Left hindlimb (tissue), 1 donor: ENCODE measurements around the gene ITGAV.

Experiments used
- DNase-seq: peaks from one replicate; pipeline ENCODE4 v3.0.0-alpha.2; 2018

Gene ITGAV

DNA sequence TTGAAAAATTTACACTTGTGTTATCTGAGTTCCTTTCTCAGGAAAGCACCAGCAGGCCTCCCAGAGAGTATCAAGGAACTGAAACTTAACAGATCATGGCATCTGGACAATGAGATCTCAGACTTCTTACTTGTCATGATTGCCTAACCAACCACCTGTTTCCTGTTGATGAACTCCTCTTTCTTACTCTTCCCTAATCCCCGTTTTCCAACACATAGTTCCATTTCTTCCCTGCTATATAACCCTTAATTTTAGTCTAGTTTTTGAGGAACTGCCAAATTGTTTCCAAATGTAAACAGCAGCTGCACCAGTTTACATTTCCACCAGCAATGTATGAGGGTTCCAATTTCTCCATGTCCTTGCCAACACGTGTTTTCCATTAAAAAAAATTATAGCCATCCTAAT is 98.0 kb downstream of the ITGAV start:
- no peak for DNase-seq

GRCh38 chr2:186688813-186689212 is 99.0 kb downstream of the ITGAV start:
- DNase-seq, result no peak

DNA sequence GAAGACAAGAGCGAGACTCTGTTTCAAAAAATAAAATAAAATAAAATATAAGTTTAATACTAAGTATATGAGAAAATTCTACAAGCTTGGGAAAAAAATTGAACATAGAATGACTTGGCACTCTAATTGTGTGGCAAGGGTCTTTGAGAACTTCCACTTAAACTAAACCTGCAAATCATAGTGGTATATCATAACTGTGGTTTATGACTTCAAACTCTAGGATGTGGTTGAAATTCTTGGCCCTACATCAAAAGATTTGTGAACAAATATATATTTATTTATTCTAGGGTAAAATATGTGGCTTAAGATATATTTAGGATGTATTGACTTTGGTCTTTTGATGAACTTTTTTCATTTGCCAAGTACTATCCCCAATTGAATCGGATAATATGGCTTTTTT is 100.9 kb downstream of the ITGAV start:
- DNase-seq, result no peak

DNA sequence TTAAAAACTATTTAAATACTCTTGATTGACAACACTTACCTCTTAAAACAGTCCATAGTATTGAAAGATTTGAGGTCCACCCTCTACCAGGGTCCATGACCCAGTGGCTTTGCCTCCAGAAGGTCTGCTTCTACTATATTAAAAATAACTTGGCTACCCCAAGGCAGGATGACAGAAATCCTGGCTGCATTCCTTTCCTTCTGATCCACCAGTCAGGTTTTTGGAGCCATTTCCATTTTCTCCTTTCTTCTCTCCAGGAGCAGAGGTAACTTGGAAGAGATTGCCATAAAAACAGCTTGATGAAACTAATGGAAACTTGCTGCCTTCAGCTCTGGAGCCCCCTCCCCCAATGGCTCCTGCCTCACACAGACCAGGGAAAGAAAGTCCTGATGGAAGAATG is 101.4 kb downstream of the ITGAV start:
- no peak for DNase-seq

DNA sequence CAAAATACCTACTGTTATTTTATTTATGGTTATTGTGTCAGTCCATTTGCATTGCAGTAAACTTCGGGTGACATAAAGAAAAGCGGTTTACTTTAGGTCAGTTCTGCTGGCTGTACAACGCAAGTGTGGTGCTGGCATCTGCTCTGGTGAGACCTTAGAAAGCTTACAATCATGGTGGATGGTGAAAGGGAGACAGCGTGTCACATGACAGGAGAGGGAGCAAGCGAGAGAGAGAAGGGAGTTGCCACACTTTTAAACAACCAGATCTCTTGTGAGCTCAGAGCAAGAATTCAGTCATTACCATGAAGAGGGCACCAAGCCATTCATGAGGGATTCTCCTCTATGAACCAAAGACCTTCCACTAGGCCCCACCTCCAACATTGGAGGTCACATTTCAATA is 102.0 kb downstream of the ITGAV start:
- no peak for DNase-seq

- DNase-seq, result no peak
These were observed 103.6 kb downstream of the ITGAV start for GRCh38 chr2:186693446-186693832.

DNA sequence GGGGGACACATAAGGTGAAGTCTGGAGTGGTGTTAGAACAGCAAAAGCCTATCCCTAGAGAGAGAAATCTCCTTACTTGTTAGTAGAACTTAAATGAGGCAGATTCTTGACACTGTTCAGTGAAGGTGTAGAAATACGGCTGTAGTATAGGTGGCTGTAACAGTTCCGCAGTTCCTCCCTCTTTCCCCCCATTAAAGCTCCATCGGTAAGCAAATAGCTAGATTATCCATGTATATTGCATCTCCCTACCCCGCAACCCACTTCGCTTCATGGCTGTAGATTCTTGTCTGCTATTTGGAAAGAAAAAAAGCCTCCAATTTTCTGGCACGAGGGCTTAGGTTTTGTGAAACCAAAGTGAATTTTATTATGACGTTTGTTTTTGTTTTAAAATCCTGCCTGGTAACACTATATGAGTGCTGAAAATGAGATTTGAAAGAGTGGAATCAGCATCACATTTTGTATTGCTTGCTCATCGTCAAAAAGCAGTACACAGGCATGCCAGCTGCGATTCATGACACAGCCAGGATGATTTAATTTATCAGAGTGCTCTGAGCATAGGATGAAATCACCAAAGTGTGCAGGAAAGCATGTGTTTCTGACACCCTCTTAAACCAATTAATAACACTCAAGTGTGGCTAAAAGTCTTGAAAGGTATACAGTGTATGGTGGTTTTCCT is 105.4 kb downstream of the ITGAV start:
- no peak for DNase-seq

GRCh38 chr2:186696290-186696689 is 106.4 kb downstream of the ITGAV start:
- no peak for DNase-seq

GRCh38 chr2:186696804-186697203 is 106.9 kb downstream of the ITGAV start:
- no peak for DNase-seq

DNA sequence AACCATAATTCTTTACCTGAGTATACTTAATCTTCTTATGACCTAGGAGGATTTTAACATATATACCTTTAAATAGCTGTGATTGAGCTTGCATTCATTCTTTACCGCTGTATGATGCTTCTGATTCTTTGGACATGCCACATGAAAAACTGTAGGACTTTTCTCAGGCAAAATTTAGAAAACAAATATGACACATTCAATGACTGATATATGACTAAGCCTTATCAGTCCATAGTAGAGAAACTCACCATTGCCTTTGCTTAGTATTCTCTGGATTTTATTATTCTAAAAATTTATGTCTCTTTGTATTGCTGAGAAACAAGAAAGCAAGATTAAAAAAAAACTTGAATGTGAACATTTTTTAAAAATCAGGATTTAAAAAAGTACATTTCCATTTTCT is 107.7 kb downstream of the ITGAV start:
- DNase-seq, result no peak

DNA sequence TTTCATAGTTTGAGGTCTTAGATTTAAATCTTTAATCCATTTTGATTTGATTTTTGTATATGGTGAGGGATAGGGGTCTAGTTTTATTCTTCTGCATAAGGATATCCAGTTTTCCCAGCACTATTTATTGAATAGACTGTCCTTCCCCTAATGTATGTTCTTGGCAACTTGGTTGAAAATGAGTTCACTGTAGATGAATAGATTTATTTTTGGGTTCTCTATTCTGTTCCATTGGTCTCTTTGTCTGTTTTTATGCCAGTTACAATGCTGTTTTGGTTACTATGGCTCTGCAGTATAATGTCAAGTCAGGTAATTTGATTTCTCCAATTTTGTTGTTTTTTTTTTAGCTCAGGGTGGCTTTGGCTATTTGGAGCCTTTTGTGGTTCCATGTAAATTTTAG is 109.9 kb downstream of the ITGAV start:
- no peak for DNase-seq

GRCh38 chr2:186702006-186702405 is 112.2 kb downstream of the ITGAV start:
- no peak for DNase-seq

- no peak for DNase-seq
These were observed 112.6 kb downstream of the ITGAV start for GRCh38 chr2:186702501-186702900.

DNA sequence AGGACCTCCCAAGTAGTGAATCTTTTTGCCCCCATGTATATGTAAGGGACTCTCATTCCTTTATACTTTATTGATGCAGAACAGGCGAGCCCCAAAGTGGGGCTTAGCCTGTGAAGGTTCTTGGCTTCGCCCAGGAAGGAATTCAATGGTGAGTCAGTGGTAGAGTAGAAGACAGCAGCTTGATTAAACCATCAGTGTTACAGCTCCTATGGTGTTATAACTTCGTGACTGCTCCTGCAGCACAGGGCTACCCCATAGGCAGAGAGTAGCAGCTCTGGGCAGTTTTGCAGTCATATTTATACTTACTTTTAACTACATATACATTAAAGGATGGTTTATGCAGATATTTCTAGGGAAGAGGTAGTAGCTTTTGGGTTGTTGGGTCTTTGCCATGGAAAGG is 115.0 kb downstream of the ITGAV start:
- no peak for DNase-seq

DNA sequence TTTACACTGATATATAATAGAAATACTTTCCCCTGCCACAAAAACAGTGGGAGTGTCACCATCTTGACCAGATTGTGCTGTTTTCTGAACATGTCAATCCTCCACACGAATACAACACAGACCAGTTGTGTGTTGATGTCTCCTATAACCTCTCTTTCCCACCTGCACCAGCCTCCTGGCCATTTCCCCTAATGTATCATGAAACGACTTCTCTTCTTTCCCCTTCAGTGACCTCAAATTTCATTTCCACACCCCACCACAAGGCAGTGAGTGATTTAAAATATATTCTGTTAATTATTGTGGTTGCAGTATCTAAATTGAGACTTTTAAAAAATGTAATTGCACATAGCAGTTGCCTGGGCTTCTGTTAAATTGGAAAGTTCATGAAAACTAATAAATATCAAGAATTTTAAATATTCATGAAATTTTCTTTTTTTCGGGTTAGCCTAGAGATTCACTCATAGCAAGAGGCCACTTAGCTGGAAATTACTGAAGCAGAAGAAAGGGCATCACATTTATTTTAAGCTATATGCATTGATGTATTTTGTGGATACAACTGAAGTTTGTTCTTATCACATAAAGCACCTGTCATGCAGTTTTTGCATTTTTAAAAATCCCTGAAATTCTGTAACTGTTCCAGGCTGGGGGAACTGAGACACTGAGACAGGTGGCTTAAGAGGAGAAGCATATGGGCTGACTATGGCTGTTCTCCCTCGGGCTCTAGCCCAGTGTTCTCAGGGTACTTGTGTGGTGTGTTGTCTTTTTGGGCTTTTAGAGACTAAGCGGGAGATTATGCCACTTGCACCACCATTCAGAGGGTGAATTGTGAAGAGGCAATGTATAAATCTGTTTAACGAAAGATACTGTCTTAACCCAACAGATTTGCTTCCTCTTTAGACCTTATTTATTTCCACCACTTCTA is 119.9 kb downstream of the ITGAV start:
- no peak for DNase-seq

- DNase-seq, result no peak
These were observed 123.8 kb downstream of the ITGAV start for GRCh38 chr2:186713691-186714090.

GRCh38 chr2:186714611-186715010 is 124.8 kb downstream of the ITGAV start:
- DNase-seq, result no peak

DNA sequence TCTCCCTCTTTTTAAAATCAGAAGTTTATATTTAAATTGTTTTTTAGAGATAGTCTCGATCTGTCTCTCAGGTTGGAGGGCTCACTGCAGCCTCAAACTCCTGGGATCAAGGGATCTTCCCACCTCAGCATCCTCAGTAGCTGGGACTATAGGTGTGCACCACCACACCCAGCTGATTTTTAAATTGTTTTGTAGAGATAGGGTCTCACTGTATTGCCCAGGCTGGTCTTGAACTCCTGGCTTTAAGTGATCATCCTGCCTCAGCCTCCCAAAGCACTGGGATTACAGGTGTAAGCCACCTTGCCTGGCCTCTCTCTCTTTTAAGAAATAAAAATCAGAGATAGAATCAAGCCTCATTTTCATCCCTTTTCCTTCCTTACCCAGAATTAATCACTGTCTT is 126.1 kb downstream of the ITGAV start:
- DNase-seq, result no peak

GRCh38 chr2:186716899-186717298 is 127.0 kb downstream of the ITGAV start:
- DNase-seq, result no peak

DNA sequence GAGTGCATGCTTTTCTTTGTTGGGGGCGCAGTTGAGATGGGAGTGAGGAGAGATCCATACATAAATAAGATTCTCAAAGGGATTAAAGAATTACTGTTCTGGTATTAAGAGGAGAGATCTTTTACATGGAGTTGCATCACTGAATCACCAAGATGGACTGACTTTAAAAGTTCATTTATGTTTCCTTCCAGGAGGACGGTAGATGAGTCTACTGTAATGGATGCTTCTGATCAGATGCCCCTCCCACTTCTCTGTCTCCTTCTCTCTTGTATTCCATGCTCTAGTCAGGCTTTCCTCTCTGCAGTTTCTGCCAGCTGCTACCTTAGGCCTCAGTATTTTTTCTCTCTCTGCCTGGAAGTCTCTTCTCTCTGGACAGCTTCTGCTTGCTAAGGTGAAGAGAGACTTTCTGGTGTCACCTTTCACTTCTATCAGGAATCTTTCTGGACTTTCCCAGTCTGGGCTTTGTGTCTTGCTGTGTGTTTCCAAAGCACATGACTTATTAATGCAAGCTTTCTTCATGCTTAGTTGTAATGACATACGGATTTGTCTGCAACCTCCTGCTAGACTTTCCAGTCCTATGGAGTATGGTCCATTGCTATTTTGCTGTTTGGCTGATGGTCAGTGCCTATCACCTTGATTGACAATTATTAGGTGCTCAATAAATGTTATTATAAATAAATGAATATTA is 127.6 kb downstream of the ITGAV start:
- no peak for DNase-seq

- DNase-seq, result no peak
These were observed 128.3 kb downstream of the ITGAV start for GRCh38 chr2:186718122-186718521.

DNA sequence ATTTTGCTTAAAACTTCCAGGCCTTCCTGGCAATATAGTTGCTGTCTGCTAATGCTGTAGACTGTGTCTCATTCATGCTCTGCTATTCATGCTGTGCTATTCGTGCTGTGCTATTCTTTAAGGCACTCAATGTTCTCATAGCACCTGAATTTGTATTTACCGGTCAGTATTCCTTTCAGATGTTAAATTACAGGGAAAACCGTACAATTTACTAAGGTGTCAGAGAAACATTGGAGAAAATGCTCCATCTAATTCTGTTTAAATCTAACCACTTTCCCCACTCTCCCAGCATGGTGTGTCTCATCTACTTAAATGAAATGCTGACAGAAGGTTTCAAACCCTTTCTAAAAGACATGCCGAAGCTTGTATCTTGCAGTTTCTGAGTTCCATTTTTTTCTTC is 129.0 kb downstream of the ITGAV start:
- DNase-seq, result no peak

DNA sequence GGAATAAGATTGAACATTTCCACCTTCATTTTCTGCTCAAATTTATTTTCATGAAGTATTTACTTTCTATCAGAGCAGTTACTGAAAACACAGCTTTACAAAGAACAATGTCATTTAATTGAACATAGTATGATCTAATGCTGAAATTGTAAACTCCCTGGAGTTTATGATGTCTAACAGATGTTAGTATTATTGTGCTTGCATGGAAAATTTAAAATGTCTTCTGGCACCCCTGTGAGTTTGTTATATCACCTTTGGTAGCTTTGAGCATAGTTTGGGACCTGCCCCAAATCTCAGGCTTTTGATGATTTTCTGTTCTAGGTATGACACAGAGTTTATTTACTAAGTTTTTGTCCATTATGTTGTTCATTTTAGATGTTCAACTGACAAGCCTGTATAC is 132.1 kb downstream of the ITGAV start:
- DNase-seq, result no peak

- DNase-seq, result no peak
These were observed 134.9 kb downstream of the ITGAV start for GRCh38 chr2:186724736-186725135.
